NT2/D1 (cell line): ENCODE results near the gene ALDH18A1.

Source experiments
- DNase-seq: peaks from one replicate; pipeline ENCODE4 v3.0.0-alpha.2; 2011; ENCODE audit warnings: low read depth, low spot score
- H3K27me3 ChIP-seq: 2 replicates; pipeline ENCODE4 v1.6.0; 2011; ENCODE audit warnings: mild to moderate bottlenecking; ENCODE audit not compliant: insufficient read length, insufficient read depth
- H3K36me3 ChIP-seq: 2 replicates; pipeline ENCODE4 v1.6.1; 2011; ENCODE audit warnings: mild to moderate bottlenecking, low read length, mixed read lengths; ENCODE audit not compliant: insufficient read depth, insufficient read length
- H3K4me1 ChIP-seq: 2 replicates; pipeline ENCODE4 v1.5.1; 2011; ENCODE audit not compliant: insufficient read depth, insufficient read length
- H3K4me3 ChIP-seq: 2 replicates; pipeline ENCODE4 v1.5.1; 2011; ENCODE audit warnings: low read depth; ENCODE audit not compliant: insufficient read length
- H3K9ac ChIP-seq: 2 replicates; pipeline ENCODE4 v1.6.0; 2011; ENCODE audit warnings: low read depth; ENCODE audit not compliant: insufficient read length
- H3K9me3 ChIP-seq: 2 replicates; pipeline ENCODE4 v1.5.1; 2011; ENCODE audit warnings: mild to moderate bottlenecking, low read length; ENCODE audit not compliant: insufficient read depth
- SUZ12 ChIP-seq: IDR thresholded peaks from 2 replicates; pipeline ENCODE4 v1.6.1; 2011; ENCODE audit not compliant: insufficient read length, insufficient read depth; ENCODE audit errors: extremely low read depth
- YY1 ChIP-seq: IDR thresholded peaks from 2 replicates; pipeline ENCODE4 v1.6.1; 2011; ENCODE audit not compliant: insufficient read length, insufficient read depth
- ZNF274 ChIP-seq: IDR thresholded peaks from 2 replicates; pipeline ENCODE4 v1.6.1; 2011; ENCODE audit warnings: mild to moderate bottlenecking, low read depth, low read length

Gene ALDH18A1

GRCh38 chr10:95579835-95580535 lies 76.5 kb downstream of the ALDH18A1 start:
- no peaks in the 10 kb centered on the region for H3K36me3 ChIP-seq
- no peak overlapping the region for H3K9ac ChIP-seq
- TF ChIP-seq ZNF274 (no peak), YY1 (no peak), SUZ12 (no peak)
- H3K4me3 ChIP-seq = no peak overlapping the region
- H3K27me3 ChIP-seq = peaks cover 4% of the 10 kb centered on the region
- no peak for DNase-seq
- H3K4me1 ChIP-seq = no peaks in the 10 kb centered on the region
- no peaks in the 10 kb centered on the region for H3K9me3 ChIP-seq

GRCh38 chr10:95579292-95579691 lies 77.2 kb downstream of the ALDH18A1 start:
- no peak overlapping the region for H3K4me3 ChIP-seq
- H3K9ac ChIP-seq = no peak overlapping the region
- H3K36me3 ChIP-seq = no peaks in the 10 kb centered on the region
- H3K27me3 ChIP-seq = peaks cover 4% of the 10 kb centered on the region
- TF ChIP-seq YY1 (no peak), SUZ12 (no peak), ZNF274 (no peak)
- no peak for DNase-seq
- no peaks in the 10 kb centered on the region for H3K4me1 ChIP-seq
- H3K9me3 ChIP-seq = no peaks in the 10 kb centered on the region

GRCh38 chr10:95578619-95579018 lies 77.9 kb downstream of the ALDH18A1 start:
- Histone ChIP-seq H3K9ac (no peak overlapping the region), H3K4me3 (no peak overlapping the region), H3K36me3 (no peaks in the 10 kb centered on the region), H3K9me3 (no peaks in the 10 kb centered on the region), H3K27me3 (peaks cover 4% of the 10 kb centered on the region), H3K4me1 (no peaks in the 10 kb centered on the region)
- DNase-seq = no peak
- TF ChIP-seq SUZ12 (no peak), YY1 (no peak), ZNF274 (no peak)

- no peaks in the 10 kb centered on the region for H3K36me3 ChIP-seq
- DNase-seq = no peak
- no peaks in the 10 kb centered on the region for H3K9me3 ChIP-seq
- no peak overlapping the region for H3K9ac ChIP-seq
- H3K4me1 ChIP-seq = no peaks in the 10 kb centered on the region
- no peak overlapping the region for H3K4me3 ChIP-seq
- no peaks in the 10 kb centered on the region for H3K27me3 ChIP-seq
- TF ChIP-seq SUZ12 (no peak), YY1 (no peak), ZNF274 (no peak)
These were observed 81.7 kb downstream of the ALDH18A1 start for GRCh38 chr10:95574649-95575365.

GRCh38 chr10:95573964-95574604 lies 82.4 kb downstream of the ALDH18A1 start:
- Histone ChIP-seq H3K36me3 (no peaks in the 10 kb centered on the region), H3K9me3 (no peaks in the 10 kb centered on the region), H3K4me1 (no peaks in the 10 kb centered on the region), H3K27me3 (no peaks in the 10 kb centered on the region), H3K4me3 (no peak overlapping the region), H3K9ac (no peak overlapping the region)
- TF ChIP-seq YY1 (no peak), SUZ12 (no peak), ZNF274 (no peak)
- DNase-seq = no peak

- TF ChIP-seq ZNF274 (no peak), SUZ12 (no peak), YY1 (no peak)
- H3K4me1 ChIP-seq = no peaks in the 10 kb centered on the region
These were observed 83.0 kb downstream of the ALDH18A1 start for GRCh38 chr10:95573527-95573926.

More at GRCh38 chr10:95573527-95573926, 83.0 kb downstream of the ALDH18A1 start:
- Histone ChIP-seq H3K4me3 (no peak overlapping the region), H3K9me3 (no peaks in the 10 kb centered on the region), H3K36me3 (no peaks in the 10 kb centered on the region), H3K9ac (no peak overlapping the region), H3K27me3 (no peaks in the 10 kb centered on the region)
- DNase-seq = no peak
